Activated CD8-positive, alpha-beta memory T cell treated with anti-CD3 and anti-CD28 coated beads, Interleukin-2, amount 10 ng/mL, durations not matched to agents 7 days and 5 days (primary cell): Measurements from ENCODE around the gene EGLN3. TPM values are rescaled to one million over a fixed set of nuclear protein-coding genes. Genes with fewer than 3 reads are reported as not detected.
"Not testable (repeated sequence)": the region's sequence is repeated elsewhere in the genome, so short reads cannot be mapped to it uniquely, and the experiment has no call there.

ENCODE experiments used
- ATAC-seq: fragments of 150-1000 bp; cut with Tn5 transposase; one replicate; pipeline ENCODE4 v1.10.0; 2021; ENCODE audit warnings: moderate library complexity
- CTCF ChIA-PET: fragments of 350-600 bp; sonication (Branson Sonifier 250); formaldehyde crosslinking; loops from one replicate; lab custom pipeline; 2021; ENCODE audit warnings: antibody characterized with exemption; lab: Charles Lee
- DNase-seq: peaks from one replicate; pipeline ENCODE4 v3.0.0-alpha.2; 2020
- H3K27ac Mint-ChIP-seq: one replicate; pipeline ENCODE4 v1.8.0; 2021; ENCODE audit warnings: mild to moderate bottlenecking, mixed read lengths
- H3K27me3 Mint-ChIP-seq: one replicate; pipeline ENCODE4 v1.8.0; 2021; ENCODE audit warnings: mixed read lengths
- H3K36me3 Mint-ChIP-seq: one replicate; pipeline ENCODE4 v1.8.0; 2021; ENCODE audit warnings: mild to moderate bottlenecking, mixed read lengths
- H3K4me1 Mint-ChIP-seq: one replicate; pipeline ENCODE4 v1.8.0; 2021; ENCODE audit warnings: mixed read lengths
- H3K4me3 Mint-ChIP-seq: one replicate; pipeline ENCODE4 v1.8.0; 2021; ENCODE audit warnings: mild to moderate bottlenecking, moderate library complexity, mixed read lengths
- H3K9me3 Mint-ChIP-seq: one replicate; pipeline ENCODE4 v1.8.0; 2022; ENCODE audit warnings: low read depth, mixed read lengths
- total RNA-seq, 2 experiments: library from RNA; stranded (reverse); gene quantifications; one replicate each; pipeline ENCODE4 v1.2.3, GENCODE V29; 2021

The EGLN3 gene
- total RNA-seq, 2 experiments from 2014 or later: 4.3 to 5.0 TPM

DNA sequence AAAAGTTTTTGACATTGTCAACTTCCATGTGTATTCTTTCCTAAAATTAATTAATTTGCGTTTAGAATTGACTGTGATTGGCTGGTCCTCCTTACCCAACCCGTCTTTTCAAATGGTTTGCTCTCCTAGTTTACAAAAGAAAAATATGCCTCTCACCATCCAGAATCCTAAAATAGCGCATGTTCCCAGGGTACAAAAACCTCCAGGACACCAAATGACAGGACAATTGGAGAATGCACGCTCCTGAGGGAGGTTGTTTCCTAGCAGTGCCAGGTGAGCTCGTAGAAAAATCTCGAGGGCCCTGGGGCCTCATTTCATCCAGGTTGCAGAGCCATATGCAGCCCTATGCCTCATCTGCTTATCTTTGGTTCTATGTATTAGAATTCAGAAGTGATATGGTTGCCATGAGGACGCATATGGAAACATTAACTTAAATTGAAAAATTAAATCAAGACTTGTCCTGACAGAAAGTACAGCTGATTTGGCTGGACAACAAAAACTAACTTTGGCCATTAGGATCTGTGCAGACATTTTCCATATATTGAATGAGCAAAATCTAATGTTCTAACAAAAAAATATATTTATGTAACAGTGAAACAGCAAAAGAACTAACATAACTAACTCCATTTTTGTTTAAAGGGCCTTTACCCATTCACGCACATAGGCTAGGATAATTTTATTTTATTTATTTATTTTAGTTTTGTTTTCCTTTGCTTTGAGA is 28.2 kb upstream of the EGLN3 start:
- Mint-ChIP-seq H3K36me3 (peaks cover 1% of the 10 kb centered on the region), H3K27me3 (peaks cover 3% of the 10 kb centered on the region), H3K4me3 (no peak overlapping the region), H3K9me3 (no peaks in the 10 kb centered on the region), H3K4me1 (peaks cover 6% of the 10 kb centered on the region), H3K27ac (no peak overlapping the region)
- CTCF ChIA-PET: no interaction called here
- no peak for ATAC-seq
- DNase-seq: no peak

DNA sequence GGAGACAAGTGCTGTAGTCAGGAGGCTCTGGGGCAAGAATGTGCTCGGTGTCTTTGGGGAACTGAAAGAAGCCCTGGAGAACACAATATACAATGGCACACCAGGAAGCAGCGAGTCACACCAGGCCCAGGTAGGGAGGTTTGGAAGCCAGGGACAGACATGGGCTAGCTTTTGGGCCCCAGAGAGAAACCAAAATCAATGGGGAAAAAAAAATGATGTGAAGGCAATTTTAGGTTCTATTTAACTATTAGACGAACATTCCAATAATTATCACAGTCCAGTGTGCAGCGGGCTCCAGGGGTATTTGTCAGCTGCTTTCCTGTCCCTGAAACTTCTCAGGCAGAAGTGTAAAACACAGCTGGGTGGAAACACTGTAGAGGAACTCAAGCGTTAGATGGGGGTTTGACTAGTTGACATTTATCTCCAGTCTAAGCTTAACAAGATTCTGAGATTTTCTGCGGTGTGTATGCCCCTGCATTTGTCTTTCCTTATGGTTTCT is 21.8 kb upstream of the EGLN3 start:
- Mint-ChIP-seq H3K4me1 (no peaks in the 10 kb centered on the region), H3K4me3 (no peak overlapping the region)
- CTCF ChIA-PET: no interaction called here

DNA sequence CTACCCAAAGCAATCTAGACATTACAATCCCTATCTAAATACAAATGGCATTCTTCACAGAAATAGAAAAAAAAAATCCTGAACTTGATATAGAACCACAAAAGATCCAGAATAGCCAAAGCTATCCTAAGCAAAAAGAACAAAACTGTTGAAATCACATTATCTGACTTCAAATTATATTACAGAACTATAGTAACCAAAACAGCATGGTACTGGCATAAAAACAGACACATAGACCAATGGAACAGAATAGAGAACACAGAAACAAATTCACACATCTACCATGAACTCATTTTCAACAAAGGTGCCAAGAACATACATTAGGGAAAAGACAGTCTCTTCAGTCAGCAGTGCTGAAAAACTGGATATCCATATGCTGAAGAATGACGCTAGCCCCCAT is 19.0 kb upstream of the EGLN3 start:
- CTCF ChIA-PET, H3K27me3 Mint-ChIP-seq, H3K4me1 Mint-ChIP-seq, DNase-seq, H3K36me3 Mint-ChIP-seq, ATAC-seq, H3K4me3 Mint-ChIP-seq, H3K27ac Mint-ChIP-seq: not testable (repeated sequence)
- H3K9me3 Mint-ChIP-seq: peaks cover 11% of the 10 kb centered on the region

More for the DNA sequence above, 21.8 kb upstream of the EGLN3 start:
- H3K9me3 Mint-ChIP-seq: peaks cover 11% of the 10 kb centered on the region
- H3K27ac Mint-ChIP-seq: no peak overlapping the region
- DNase-seq: no peak
- H3K36me3 Mint-ChIP-seq: no peaks in the 10 kb centered on the region
- no peak for ATAC-seq
- H3K27me3 Mint-ChIP-seq: peaks cover 3% of the 10 kb centered on the region

DNA sequence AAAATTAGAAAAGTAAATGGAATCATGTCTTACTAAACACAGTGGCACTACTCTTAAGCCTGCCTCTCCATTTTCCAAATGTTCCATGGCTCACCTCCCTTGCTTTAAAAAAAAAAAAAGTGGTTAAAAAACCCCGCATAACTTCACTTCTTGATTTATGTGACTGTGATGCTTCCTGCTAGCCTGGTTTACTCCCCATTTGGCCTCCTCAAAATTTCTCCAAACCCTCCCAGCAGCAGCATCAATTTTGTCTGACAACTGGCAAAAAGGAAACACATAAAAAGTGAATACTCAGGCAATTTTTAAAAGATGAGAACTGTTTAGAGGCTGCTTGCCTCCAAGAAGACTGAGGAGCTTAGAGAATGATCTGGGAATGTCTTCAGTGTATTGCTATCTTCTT is 17.8 kb upstream of the EGLN3 start:
- DNase-seq (no peak), ATAC-seq (no peak)
- no peaks in the 10 kb centered on the region for H3K4me1 Mint-ChIP-seq
- H3K9me3 Mint-ChIP-seq: peaks cover 12% of the 10 kb centered on the region
- CTCF ChIA-PET: interaction anchor here (0.7 kb wide), 1 partner anchor 43 kb away, joined by 3 read pairs; no protein-coding TSS in a partner anchor
- H3K27me3 Mint-ChIP-seq: no peaks in the 10 kb centered on the region
- H3K27ac Mint-ChIP-seq: no peak overlapping the region
- H3K36me3 Mint-ChIP-seq: no peaks in the 10 kb centered on the region
- no peak overlapping the region for H3K4me3 Mint-ChIP-seq

DNA sequence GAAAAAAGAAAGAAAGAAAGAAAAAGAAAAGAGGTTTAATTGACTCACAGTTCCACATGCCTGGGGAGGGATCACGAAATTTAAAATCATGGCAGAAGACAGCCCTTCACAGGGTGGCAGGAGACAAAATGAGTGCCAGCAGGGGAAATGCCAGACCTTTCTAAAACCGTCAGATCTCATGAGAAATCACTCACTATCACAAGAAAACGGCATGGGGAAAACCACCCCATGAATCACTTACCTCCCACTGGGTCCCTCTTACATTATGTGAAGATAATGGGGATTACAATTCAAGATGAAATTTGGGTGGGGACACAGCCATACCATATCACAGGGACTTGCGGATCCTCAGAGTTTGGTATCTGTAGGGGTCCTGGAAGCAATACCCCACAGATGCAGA is 16.3 kb upstream of the EGLN3 start:
- no peaks in the 10 kb centered on the region for H3K4me1 Mint-ChIP-seq
- H3K27me3 Mint-ChIP-seq: no peaks in the 10 kb centered on the region
- DNase-seq: no peak
- H3K27ac Mint-ChIP-seq: no peak overlapping the region
- H3K4me3 Mint-ChIP-seq: no peak overlapping the region
- H3K36me3 Mint-ChIP-seq: no peaks in the 10 kb centered on the region
- CTCF ChIA-PET: no interaction called here
- H3K9me3 Mint-ChIP-seq: peaks cover 16% of the 10 kb centered on the region
- no peak for ATAC-seq

DNA sequence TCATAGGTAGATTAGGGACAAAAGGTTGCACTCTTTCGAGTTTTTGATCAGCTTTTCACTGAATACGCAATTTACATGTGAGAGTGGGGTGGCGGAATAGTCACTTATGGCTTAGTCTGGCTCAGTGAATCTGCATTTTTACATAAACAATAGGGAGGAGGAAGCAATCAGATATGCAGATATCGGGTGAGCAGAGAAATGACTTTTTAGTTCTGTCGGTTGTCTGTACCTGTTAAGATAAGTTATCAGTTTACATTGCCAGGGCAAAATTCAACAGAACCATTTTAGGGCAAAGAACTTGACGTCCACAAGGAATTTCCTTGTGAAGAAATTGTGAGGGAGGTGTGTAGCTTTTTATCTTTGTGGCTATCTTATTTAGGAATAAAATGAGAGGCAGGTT is 15.4 kb upstream of the EGLN3 start:
- H3K9me3 Mint-ChIP-seq: peaks cover 17% of the 10 kb centered on the region
- H3K4me3 Mint-ChIP-seq: no peak overlapping the region
- H3K4me1 Mint-ChIP-seq: no peaks in the 10 kb centered on the region
- H3K27ac Mint-ChIP-seq: no peak overlapping the region
- no peaks in the 10 kb centered on the region for H3K36me3 Mint-ChIP-seq
- ATAC-seq (no peak), DNase-seq (no peak)
- no peaks in the 10 kb centered on the region for H3K27me3 Mint-ChIP-seq
- CTCF ChIA-PET: no interaction called here

DNA sequence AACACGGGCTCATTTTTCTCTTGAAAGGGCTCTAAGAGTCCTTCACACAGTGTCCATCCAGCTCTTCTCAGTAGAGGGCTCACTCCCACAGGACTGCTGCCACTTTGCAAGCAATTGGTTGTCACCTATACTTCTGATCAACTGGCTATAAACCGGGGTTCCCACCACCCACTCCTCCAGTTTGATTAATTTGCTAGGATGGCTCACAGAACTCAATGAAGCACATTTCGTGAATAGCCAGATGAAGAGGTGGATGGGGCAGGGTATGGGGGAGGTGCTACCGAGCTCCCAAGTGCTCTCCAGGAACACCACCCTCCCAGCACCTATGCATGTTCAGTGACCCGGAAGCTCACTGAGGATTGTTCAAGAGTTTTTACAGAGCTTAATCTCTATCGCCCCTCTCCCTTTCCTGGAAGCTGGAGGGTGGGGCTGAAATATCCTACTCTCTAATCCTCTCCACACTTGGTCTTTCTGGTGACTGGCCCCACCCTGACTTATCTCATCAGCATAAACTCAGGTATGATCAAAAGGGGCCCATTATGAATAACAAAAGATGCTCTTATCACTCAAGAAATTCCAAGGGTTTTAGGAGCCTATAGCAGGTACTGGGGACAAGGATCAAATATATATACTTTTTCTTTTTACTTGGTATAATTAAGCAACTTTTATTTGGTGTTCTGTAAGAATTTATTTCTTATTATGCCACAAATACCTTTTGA is 13.9 kb upstream of the EGLN3 start:
- Mint-ChIP-seq H3K9me3 (peaks cover 12% of the 10 kb centered on the region), H3K4me1 (no peaks in the 10 kb centered on the region), H3K36me3 (no peaks in the 10 kb centered on the region), H3K4me3 (no peak overlapping the region), H3K27me3 (no peaks in the 10 kb centered on the region), H3K27ac (no peak overlapping the region)
- no peak for DNase-seq
- CTCF ChIA-PET: no interaction called here
- ATAC-seq: no peak

DNA sequence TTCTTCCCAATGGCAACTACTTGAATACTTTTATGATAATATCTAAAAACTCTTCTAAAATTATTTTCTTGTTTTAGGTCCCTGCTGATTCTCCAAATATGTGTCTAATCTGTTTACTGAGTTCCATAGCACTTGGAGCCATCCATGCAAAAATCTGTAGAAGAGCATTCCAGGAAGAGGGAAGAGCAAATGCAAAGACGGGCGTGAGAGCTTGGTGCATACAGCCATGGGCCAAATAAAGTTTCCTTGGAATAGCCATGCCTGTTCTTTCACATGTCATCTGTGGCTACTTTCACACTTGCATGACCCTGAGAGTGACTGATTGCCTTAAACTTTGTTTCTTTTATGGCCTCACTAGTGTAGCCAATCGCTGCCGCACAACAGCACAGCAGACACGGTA is 13.0 kb upstream of the EGLN3 start:
- Mint-ChIP-seq H3K4me1 (no peaks in the 10 kb centered on the region), H3K27me3 (no peaks in the 10 kb centered on the region), H3K9me3 (peaks cover 12% of the 10 kb centered on the region), H3K36me3 (no peaks in the 10 kb centered on the region), H3K4me3 (no peak overlapping the region), H3K27ac (no peak overlapping the region)
- DNase-seq: no peak
- CTCF ChIA-PET: no interaction called here
- ATAC-seq: no peak

DNA sequence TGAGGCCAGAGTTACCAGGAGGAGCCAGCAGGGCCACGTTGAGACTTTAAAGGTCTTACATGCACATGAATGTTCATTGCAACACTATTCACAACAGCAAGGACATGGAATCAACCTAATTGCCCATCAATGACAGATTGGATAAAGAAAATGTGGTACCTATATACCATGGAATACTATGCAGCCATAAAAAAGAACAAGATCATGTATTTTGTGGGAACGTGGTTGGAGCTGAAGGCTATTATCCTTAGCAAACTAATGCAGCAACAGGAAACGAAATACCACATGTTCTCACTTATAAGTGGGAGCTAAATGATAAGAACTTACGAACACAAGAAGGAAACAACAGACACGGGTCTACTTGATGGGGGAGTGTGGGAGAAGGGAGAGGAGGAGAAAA is 11.6 kb upstream of the EGLN3 start:
- DNase-seq, H3K27me3 Mint-ChIP-seq, ATAC-seq, H3K27ac Mint-ChIP-seq, H3K4me3 Mint-ChIP-seq, H3K36me3 Mint-ChIP-seq, CTCF ChIA-PET, H3K4me1 Mint-ChIP-seq: not testable (repeated sequence)
- H3K9me3 Mint-ChIP-seq: peaks cover 12% of the 10 kb centered on the region

DNA sequence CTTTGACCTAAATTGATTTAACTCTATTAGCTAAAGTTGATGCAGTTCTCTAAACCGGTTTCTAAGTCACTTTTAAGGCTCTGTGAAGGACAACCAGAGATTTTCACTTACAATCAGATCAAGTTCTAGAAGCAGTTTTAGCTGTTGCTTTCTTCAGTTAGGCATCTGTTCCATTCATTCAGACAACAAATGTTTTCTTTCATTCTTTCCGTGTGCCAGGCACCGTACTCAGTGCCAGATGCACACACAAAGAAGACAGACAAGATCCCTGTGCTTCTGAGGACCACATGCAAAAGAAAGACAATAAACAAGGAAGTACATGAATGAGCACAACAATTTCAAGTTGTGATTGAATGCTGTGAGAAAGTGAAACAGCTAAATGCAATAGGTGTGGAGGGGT is 11.1 kb upstream of the EGLN3 start:
- ATAC-seq (no peak), DNase-seq (no peak)
- Mint-ChIP-seq H3K36me3 (no peaks in the 10 kb centered on the region), H3K4me1 (no peaks in the 10 kb centered on the region), H3K9me3 (peaks cover 12% of the 10 kb centered on the region), H3K27ac (no peak overlapping the region), H3K4me3 (no peak overlapping the region), H3K27me3 (no peaks in the 10 kb centered on the region)
- CTCF ChIA-PET: no interaction called here

DNA sequence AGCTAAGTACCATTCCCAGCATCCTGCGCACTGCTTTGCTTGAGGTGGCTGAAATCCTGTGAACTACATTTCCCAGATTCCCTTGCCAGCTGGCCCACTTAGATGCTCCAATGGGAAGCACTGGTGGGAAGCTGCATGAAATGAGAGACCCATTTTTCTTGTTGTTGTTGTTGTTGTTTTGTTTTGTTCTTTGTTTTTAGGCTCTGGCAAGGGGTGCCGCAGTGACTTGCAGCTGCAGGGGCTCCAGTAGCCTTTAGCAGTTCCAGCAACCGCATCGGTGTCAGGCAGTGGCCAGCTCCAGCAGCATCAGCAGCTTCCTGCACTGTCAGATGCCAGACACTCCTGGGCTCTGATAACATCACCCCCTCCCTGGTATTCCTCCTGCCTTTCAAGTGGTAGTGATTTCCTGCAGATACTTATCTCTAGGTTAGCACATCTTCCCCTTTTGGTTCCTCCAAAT is 8.8 kb upstream of the EGLN3 start:
- no peak overlapping the region for H3K4me3 Mint-ChIP-seq
- peaks cover 5% of the 10 kb centered on the region for H3K27me3 Mint-ChIP-seq
- H3K9me3 Mint-ChIP-seq: peaks cover 12% of the 10 kb centered on the region
- CTCF ChIA-PET: no interaction called here
- H3K27ac Mint-ChIP-seq: no peak overlapping the region
- ATAC-seq (no peak), DNase-seq (no peak)
- no peaks in the 10 kb centered on the region for H3K4me1 Mint-ChIP-seq
- no peaks in the 10 kb centered on the region for H3K36me3 Mint-ChIP-seq

DNA sequence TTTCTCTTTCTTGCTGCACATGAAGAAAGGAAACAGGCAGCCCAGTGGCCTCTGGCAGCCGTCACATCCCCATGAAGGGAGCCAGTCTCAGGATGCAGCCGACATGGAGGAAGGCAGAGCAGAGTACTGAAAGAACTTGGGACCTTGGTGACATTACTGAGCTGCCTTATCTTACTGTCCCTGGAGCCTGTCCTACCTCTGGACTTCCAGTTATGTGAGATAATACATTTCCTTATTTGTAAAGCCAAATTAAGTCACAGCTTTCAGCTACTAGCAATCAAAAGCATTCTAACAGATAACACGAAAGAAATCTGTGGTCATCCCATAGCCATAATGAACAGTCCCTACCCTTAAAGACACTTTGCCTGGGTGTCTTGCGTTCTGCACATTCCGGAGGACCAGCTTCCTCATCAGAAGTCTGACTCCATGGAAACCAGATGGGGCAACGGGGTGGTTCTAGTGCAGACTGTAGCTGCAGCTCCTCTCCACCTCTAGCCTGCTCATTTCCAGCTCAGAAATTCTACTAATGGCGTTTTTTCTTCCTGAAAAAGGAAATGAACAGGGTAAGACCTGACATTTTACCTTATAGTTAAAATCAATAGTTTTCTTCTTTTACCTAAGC is 7.8 kb upstream of the EGLN3 start:
- ATAC-seq: no peak
- H3K27ac Mint-ChIP-seq: no peak overlapping the region
- H3K4me1 Mint-ChIP-seq: no peaks in the 10 kb centered on the region
- no peaks in the 10 kb centered on the region for H3K36me3 Mint-ChIP-seq
- no peak for DNase-seq
- H3K27me3 Mint-ChIP-seq: peaks cover 5% of the 10 kb centered on the region
- peaks cover 10% of the 10 kb centered on the region for H3K9me3 Mint-ChIP-seq
- CTCF ChIA-PET: no interaction called here
- H3K4me3 Mint-ChIP-seq: no peak overlapping the region

DNA sequence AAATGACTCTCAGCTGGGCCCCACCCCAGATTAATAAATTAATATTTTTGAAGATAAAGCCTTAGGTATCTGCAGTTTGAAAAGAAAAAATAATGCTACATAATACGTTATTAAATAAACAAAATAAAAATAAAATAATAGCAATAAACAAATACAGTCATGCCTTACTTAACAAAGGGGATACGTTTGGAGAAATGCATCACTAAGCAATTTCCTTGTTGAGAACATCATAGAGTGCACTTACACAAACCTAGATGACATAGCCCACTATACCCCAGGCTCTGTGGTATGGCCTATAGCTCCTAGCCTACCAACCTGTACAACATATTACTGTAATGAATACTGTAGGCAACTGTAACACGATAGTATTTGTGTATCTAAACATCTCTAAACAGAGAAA is 7.1 kb upstream of the EGLN3 start:
- Mint-ChIP-seq H3K36me3 (no peaks in the 10 kb centered on the region), H3K9me3 (peaks cover 10% of the 10 kb centered on the region), H3K4me1 (no peaks in the 10 kb centered on the region), H3K4me3 (no peak overlapping the region), H3K27ac (no peak overlapping the region), H3K27me3 (peaks cover 6% of the 10 kb centered on the region)
- DNase-seq (no peak), ATAC-seq (no peak)
- CTCF ChIA-PET: no interaction called here

DNA sequence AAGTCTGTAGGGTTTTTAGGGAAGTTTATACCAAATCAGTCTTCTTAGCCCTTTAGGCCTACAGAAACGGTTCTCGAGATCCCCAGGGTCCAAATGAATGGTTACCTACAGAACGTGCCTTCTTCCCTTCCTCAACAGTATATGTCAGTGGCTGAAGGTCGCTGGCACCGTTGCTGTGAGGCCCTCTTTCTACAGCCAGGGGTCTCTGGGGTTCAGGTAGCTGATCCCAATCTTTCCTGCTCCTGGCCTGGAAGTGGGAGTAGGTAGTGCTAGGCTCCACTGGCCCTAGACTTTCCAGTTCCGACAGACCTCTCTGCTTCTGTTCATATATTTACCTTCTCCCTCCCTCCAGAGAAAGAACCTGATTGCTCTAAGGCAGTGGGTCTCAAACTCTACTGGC is 6.4 kb upstream of the EGLN3 start:
- CTCF ChIA-PET: no interaction called here
- no peaks in the 10 kb centered on the region for H3K4me1 Mint-ChIP-seq
- H3K9me3 Mint-ChIP-seq: peaks cover 6% of the 10 kb centered on the region
- H3K27ac Mint-ChIP-seq: no peak overlapping the region
- no peak overlapping the region for H3K4me3 Mint-ChIP-seq
- no peaks in the 10 kb centered on the region for H3K36me3 Mint-ChIP-seq
- no peak for ATAC-seq
- H3K27me3 Mint-ChIP-seq: peaks cover 12% of the 10 kb centered on the region
- DNase-seq: no peak
